HG03139 (cell line): ENCODE measurements around the gene OPN1SW.

Experiments used
- ATAC-seq: cut with Tn5 transposase; IDR thresholded peaks from one replicate; pipeline ENCODE4 v1.9.1; 2021; ENCODE audit not compliant: unreplicated experiment

OPN1SW gene

DNA sequence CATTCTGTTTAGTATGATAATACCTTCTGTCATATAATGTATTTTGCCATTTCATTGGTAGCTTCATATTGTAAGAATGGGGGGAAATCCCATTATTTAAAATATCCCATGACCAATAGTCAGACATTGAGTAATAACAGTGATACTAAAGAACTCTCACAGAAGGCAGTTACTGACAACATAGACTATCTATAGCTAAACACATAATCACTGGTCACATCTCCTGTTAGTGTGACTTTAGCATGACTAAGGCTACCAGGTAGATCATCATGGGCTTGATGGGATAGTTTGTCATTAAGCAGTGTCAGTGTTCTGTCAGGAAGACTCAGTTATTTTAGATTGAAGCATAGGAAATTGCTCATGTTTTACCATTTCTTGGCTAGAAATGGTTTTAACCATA, 16.4 kb downstream of the OPN1SW start:
- ATAC-seq: no peak

DNA sequence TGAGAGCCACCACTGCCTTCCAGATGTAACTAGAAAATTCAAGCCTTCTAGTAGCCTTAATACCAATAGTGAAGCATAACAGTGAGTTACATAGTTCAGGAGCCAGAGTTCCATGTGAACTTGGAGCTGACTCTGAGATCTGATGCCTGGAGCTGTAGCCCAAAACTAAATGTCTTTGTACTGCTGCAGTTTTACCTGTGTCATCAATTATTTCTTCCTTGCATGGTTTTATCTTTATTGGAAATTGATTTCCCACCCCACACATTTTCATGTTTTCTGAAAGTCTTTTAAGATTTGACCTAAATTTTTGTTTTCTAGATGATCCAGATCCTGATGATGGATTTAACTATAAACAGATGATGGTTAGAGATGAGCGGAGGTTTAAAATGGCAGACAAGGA, 17.0 kb downstream of the OPN1SW start:
- ATAC-seq: no peak

DNA sequence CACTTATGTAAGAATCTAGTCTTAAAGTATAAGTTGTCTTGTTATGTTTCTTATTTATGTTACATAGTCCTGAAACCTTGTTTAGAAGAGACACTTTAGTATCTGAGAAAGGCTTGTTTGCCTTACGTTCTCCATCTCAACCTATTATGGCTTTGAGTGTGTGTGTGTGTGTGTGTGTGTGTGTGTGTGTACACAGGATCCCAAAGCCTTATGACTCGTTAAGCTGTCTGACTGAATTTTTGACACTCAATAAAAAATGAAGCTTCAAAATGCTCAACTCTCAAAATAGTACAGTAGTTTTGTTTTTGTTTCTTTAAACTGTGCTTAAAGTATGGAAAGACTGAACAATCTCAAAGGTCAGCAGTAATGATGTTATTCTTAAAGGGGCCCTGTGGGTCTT, 18.4 kb downstream of the OPN1SW start:
- no peak for ATAC-seq

DNA sequence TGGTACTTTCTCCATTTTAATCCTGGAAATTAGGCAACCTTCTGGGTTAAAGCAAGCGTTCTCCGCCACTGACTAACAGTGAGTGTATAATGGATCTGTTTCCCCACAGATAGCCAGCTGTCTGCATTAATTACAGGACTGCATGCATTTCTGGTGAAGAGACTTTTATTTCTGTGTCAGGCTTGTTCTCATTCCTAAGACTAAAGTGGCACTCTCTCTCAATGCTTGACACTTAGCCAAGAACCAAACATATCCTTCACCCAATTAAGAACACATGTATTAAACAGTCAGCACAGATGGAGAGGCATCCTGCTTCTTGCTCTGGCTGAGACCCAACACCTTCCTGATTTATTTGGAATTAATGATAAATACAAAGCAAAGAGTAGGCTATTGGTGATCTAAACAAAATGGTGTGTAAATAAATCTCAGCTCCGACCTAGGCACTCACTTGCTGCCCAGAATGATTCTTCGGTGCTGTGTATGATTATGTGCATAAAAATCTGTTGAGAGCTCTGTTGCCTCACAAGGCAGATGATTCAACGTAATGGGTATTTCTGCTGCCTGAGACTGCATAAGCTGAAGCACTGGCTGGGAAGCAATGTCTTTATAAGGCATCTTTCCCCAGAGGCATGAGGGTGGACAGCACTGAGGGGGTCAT, 19.6 kb downstream of the OPN1SW start:
- ATAC-seq: no peak

DNA sequence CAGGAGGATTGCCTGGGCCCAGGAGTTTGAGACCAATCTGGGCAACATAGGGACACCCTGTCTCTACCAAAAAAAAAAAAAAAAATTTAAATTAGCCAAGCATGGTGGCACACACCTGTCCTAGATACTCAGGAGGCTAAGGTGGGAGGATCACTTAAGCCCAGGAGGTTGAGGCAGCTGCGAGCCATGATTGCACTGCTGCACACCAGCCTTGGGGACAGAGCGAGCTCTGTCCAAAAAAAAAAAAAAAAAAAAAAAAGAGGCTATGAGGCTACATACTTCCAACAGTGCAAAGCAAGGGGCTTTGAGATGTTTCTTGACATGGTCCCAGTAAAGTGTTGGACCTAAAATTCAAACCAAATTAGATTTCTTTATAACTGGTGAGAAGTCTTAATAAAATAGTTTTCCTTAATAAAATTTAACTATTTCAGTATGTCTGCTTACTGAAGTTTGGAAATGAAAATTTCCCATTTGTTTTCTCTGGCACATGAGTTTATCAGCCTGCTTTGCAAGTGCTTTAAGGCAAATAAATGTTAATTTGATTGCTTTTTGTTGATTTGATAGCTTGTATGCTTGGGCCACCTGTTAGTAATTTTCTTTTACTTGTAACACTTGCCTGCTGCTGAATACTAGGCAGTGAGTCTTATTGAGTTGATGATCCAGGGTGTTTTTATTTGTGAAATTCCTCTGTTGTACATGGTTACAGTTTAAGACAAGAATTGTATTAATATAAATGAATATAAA, 20.3 kb downstream of the OPN1SW start:
- ATAC-seq: no peak

DNA sequence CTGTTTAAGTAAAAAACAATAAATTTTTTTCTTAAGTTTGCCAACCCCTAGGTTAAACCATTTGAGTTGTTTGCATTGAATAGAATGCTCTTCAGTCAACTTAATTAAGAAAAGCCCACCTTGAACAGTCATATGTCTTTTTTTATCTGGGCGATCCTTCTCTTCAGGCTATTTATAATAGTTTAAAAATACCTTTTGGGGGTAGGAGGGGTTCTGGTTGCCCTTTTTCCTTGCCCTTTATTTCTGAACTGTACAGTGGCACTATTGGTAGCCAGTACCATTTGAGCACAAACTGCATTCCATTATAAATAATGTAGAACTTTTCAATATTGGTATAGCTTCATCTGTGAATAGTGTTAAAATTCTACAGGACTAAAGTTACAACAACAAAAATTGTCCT, 23.3 kb downstream of the OPN1SW start:
- no peak for ATAC-seq

DNA sequence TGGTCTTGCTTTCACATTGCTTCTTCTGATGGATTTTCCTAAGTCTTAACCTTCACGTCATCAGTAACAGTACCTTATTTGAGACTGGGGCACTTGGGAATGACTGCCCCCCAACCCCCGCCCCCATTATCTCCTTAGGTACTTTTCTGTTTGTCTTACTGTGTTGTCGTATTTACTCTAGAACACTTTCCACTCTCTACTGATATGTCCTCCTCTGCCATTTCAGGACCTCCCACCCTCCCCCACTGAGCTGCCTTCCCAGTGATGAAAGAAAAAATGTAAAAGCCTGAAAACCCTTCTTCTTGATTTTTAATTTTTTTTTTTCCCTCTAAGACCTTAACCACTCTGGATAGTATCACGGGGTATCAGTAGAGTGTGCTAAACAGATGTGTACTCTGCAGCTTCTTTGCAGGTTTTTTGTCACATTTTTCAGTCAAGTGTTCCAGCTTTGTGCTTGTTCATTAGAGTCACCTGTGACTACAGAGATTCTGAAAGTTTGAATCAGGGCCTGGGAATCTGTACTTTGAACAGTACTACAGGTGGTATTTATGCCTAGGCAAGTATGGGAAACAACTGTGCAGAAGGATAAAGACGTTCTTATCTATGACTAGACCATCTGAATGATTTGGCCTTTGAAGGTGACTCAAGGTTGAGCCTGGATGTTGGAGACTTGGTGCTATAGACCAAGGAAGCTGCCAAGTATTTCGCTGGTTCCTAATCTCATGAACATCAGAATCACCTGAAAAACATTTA, 28.1 kb downstream of the OPN1SW start:
- no peak for ATAC-seq

DNA sequence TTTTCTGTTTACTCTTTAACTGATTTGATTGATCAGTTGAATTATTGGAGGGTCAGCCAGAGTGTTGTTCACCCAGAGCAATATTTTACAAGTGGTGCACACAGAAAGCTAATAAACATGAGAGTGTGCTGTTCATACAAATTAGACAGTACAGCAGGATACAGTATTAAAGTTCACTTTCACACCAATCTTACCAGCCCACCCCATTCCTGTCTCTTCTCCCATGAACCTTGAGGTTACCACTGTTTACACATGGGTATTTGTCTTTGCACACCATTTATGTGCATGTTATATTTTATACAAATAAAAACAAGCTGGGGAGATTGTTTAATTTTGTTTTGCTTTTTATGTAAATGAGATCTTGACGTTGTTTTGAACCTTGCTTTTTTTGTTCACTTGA, 29.9 kb downstream of the OPN1SW start:
- no peak for ATAC-seq

DNA sequence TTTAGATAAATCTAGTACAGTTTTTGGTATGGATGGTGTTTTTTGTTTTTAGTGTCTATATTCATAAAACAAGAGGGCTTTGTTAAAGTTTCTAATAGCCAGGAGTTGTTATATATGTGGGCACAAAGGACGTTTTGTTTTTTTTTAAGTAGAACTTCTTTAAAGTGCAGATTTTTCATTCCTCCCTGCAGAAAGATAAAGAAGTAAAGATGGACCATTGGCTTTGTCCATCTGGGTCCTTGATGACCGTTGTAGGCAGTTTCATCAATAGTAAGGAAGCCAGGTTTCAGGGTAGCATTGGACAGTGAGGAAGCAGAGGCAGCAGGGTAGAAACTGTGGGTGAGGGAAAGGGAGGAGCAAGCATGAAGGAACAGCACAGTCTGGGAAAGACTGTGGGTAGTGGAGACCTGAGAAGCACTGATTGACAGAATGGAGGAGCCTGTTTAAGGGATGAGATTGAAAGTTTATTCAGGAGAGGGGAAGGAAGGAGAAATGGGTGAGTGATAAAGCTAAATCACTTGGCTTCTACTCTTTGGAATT, 31.2 kb downstream of the OPN1SW start:
- ATAC-seq: no peak

DNA sequence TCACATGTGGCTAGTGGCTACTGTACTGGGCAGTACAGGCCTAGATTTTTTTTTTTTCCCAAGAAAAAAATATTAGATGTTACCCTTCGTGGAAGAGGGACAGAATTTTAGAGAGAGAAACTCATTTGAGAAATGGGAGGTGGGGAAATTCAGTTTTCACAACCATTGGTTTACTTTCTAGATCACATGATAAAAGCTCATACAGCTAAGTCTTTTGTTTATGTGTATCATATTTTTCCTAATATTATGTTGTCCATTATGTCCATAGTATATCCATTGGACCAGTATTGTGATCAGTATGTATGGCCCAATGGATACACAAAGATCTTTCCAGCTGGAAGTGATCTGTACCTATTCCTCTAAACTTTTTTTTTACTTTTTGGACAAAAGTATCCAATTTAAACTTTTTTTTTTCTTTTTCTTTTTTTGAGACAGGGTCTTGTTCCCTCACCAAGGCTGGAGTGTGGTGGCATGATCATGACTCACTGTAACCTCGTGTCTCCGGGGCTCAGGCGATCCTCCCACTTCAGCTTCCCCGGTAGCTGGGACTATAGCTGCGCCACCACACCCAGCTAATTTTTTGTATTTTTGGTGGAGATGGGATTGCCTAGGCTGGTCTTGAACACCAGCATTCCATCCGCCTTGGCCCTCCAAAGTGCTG, 32.4 kb downstream of the OPN1SW start:
- no peak for ATAC-seq

DNA sequence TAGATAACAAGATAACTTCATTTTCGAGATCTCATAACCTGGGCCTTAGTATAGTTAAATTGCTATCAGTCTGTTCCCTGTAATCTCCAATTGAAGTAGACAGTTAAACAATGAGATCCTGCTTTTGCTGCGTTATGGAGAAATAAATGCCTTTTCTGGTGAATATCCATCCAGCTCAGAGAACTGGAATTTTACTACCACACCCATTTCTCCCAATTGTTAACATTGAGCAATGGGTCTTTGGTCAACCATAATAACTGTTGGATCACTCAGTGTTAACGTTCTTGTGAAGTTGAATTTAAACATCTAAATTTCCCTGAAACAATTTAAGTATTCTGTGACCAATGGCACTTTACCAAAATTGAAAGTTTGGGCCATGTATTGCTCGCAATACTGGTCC, 33.4 kb downstream of the OPN1SW start:
- ATAC-seq: no peak

DNA sequence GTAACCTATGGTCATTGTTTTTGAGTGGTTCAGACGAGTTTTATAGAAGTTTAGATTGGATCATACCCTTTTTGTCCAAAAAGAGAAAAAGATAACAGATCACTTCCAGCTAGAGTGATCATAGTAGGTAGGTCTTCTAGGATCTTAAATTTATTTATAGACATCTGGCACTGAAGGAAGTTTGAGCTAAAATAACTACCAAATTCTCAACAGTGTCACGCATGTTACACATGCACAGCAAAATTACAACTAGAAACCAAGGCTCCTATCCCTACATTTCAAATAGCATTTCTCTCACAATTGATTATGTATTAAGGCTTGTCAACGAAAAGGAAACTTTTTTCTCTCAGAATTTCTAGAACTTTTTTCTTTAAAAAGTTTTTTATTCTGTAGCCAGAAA, 34.1 kb downstream of the OPN1SW start:
- ATAC-seq: no peak

DNA sequence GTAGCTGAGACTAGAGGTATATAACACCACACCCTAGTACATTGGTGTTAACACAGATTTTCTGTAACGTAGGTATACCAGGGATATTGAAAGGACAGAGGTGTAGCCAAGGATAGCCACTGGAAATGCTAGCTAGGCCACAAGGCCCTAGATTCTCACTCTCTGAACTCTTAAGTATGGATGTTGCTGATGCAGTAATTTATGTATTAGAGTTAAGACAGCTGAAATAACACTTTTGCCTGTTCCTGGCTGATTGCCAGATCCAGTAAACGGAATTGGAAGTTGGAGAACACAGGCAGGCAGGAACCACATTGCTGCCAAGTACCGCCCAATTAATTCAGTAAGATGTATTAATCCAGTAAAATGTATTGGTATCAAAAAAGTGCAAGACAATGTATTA, 34.6 kb downstream of the OPN1SW start:
- ATAC-seq: no peak

DNA sequence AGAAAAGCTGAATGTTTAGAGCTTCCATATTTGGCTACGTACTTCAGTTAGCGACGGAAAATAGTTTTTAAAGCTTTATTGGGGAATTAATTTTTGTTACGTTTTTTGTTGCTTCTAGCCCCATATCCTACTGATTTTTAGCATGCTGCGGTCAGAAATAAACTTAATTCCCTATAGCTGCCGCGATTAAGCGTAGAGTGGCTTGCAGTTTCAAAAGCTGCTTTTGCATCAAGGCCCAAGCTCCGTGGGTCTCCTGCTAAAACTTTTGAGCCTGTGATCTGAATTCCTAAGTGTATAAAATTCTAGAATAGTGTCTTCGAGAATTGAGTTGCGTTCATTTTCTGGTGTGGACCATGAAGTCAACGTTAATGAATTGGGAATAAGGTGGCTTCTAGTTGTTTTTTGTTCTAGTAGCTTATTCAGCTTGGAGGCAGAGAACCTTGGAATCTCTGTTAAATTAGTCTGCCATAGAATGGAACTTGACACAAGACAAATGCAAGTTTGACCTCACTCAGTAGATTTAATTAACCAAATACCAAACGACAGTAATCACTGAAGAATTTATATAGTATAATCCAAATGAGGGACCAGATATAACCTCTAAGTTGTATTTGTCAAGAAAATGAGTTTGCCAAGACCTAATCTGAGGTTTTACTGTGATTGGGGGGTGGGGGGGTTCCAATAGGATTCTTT, 35.5 kb downstream of the OPN1SW start:
- no peak for ATAC-seq

DNA sequence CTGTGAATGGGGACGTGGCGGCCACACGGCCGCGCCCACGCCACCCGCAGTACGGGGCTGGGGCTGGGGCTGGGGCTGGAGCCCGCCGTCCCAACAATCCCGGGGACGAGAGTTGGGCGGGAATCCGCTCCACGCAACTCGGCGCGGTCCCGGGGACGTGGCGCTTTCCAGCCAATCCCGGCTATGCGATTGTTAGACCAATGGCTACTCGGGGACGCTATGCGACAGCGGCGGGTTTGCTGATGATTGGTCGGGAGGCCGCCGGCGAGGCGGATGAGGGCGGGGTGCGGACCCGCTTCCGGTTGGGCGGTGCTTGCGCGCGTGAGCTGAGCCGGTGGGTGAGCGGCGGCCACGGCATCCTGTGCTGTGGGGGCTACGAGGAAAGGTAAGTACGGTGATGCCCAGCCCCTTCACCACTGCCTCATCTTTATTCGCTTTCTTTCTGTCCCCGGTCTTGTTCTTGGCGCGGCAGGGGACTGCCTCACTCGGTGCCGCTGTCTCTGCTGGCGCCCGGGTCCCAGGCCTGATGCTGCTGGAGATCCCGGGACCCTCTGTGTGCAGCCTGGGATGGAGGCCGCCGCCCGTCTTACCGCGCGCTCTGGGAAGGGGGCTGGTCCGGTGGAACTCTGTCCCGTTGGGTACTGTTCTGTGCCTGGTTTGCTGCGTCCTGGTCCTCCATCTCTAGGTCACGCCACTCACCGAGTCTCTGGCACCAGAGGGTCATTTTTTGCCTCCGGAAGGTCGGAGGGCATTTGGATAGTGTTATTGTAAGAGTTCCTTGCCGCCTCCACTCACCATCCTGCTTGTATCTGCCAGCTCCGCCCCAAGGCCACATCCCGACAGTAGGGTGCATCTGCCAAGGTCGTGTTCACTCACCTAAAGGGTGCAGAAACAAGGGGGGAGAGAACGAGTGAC, 36.3 kb downstream of the OPN1SW start, which contains the start of gene CALU:
Gene CALU, plus strand, starts transcription at position 312 of the 915 bp plus-strand sequence. CDS start 9,225 bp downstream, outside the sequence.
- ATAC-seq: peak; percentile 99

DNA sequence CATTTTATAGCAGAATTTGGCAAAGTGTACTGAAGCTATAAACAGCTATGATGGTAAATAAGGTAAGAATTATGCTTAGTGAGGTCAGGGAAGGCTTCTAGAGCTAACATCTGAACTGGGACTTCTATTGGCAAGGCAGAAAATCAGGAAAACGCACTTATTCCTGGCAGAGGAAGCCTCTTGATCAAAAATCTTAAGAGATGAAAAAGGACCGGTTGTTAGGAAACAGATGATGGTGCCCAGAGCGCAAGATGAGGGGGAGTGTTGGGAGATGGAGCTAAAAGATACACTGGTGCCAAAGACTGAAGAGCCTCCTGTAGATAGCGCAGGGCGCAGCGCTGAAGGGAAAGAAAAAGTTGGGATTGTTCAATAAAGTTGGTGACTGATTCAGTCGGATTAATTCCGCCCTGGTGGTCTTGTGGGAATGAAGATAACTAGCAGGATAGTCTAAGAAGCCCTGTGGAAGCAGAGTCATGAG, 37.0 kb downstream of the OPN1SW start:
- ATAC-seq: no peak

DNA sequence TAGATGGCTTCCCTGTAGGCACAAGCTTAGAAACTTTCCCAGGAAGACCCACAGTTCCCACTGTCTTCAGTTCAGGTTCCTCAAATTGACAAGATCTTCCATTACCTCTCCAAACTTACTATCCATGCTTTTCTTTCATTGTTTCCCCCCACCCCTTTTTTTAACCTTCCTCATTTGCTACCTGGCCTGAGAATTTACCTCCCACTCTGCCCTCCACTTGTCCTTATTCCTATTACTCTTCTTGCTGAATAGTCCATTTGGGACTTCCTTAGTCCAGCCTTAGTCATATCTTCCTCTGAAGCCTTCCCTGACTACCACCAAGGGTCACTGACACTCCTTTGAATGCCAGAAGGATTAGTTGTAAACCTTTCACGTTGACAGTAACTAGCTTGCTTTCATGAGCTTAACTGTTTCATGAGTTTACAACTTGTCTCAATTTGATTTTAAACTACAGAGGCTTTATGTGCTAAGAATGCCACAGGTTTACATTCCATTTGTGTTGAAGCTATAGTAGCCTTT, 37.7 kb downstream of the OPN1SW start:
- no peak for ATAC-seq

DNA sequence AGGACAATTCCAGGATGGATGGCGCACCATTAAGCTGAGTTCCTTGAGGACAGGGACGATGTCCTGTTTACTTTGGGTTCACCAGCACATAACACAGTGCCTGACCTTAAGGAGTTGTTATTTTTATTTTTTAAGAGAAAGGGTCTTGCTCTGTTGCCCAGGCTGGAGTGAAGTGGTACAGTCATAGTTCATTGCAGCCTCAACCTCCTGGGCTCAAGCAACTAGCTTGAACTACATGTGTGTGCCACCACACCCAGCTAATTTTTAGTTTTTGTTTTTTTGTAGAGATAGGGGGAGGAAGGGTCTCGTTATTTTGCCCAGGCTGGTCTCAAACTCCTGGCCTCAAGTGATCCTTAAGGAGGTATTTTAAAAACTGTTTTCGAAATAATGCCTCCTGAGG, 38.2 kb downstream of the OPN1SW start:
- ATAC-seq: no peak

DNA sequence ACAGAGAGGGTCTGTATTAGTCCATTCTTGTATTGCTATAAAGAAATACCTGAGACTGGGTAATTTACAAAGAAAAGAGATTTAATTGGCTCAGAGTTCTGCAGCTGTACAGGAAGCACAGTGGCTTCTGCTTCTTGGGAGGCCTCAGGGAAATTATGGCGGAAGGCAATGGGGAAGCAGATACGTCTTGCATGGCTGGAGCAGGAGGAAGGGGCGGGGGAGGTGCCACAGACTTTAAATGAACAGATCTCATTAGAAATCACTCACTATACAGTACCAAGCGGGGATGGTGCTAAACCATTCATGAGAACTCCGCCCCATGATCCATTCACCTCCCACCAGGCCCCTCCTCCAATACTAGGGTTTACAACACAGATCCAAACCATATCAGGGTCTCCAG, 40.2 kb downstream of the OPN1SW start:
- no peak for ATAC-seq
